Measurements from ENCODE around the gene NCAM2.
A peak's percentile ranks its signal among the peaks of the same experiment; 100 is the strongest.

Gene NCAM2

GRCh38 chr21:21231913-21232312, 233.7 kb downstream of the NCAM2 start:
- DNase-seq: no peak

- peak in 2 of 3 experiments; percentile 11 to 73 for DNase-seq
Observed at GRCh38 chr21:21232320-21232719, 234.1 kb downstream of the NCAM2 start.

DNA sequence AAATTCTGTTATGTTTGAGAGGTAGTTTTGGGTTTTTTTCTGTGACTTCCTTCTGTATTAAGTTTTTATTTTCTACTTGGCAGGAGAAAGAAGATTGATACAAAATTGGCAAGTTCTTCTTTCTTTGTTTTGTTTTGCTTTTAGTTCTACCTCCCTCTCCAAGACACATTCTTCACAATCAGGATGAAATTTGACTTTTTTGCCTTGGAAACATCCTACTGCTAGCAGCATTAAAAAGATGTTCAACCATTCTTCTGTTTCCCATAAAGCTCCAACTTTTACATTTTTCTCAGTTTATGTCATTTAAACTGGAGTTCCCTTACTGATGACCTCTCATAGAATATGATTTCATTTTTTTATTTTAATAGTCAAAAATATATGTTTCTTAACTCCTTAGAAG, 234.8 kb downstream of the NCAM2 start:
- no peak for DNase-seq

- DNase-seq: no peak
Observed at GRCh38 chr21:21236996-21237395, 238.8 kb downstream of the NCAM2 start.

GRCh38 chr21:21238629-21239400, 240.6 kb downstream of the NCAM2 start:
- no peak for DNase-seq

DNA sequence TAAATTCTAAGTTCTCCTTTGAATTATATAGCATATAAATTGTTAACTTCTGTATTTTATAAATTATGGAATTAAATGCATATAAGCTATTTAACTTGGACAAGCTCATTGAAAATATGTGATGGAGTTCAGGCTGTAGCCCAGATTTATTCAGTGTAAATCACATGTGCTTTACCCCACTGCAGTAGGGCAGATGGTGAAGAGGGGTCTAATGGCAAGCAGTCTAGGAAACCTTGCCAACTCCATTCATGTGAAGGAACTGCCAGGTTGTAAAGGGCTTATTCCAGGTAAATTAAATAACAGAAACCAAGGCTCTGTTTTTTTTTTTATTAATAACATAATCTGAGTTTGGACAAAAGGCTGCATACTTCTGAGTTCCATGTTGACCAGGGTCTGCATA, 243.2 kb downstream of the NCAM2 start:
- DNase-seq: no peak

- no peak for DNase-seq
Observed at GRCh38 chr21:21246007-21246406, 247.8 kb downstream of the NCAM2 start.

DNA sequence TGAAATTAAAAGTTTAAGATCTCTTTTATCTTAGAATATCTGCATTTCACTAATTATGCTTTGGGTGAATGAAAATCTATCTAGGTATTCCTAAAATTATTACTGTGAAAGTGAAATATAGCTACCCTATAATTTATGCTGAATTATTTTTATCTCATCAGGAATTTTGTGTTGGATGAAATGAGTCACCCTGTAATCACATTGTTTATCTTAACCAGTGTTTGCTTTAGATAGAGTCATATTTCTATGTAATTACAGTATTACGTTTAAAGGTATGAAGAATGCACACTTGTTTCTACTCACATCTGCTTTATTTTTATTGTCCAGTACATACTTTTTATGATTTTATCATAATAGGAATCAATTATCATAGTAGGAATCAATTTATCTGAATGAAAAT, 249.2 kb downstream of the NCAM2 start:
- DNase-seq: peak in 1 of 3 experiments; percentile 66

DNA sequence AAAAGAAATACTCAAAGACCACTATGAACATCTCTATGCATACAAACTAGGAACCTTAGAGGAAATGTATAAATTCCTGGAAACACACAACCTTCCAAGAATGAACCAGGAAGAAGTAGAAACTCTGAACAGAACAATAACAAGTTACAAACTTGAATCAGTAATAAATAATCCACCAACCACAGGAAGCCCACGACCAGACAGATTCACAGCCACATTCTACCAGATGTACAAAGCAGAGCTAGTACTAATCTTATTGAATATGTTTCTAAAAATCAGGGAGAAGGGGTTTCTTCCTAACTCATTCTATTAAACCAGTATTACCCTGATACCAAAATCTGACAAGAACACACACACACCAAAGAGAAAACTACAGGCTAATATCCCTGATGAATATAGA, 263.8 kb downstream of the NCAM2 start:
- DNase-seq: no peak

- DNase-seq: no peak
Observed at GRCh38 chr21:21268061-21268471, 269.9 kb downstream of the NCAM2 start.

DNA sequence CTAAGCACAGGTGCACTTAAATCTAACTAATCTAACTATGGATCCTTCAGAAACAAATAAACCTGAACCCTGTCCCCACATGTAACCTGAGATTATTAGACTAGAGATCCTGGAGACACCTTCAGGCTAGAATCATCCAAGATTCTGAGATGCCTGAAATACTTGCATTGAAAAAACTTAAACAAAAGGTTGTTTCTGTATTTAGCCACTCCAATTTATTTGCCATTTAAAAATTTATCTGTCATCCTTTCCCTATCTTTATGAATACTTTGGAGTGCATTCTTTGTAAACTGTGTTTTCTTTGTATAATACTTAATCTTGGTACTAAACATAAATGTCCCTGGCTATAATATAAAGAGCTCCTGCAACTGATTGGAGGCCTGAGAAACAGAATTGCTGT, 270.7 kb downstream of the NCAM2 start:
- no peak for DNase-seq

DNA sequence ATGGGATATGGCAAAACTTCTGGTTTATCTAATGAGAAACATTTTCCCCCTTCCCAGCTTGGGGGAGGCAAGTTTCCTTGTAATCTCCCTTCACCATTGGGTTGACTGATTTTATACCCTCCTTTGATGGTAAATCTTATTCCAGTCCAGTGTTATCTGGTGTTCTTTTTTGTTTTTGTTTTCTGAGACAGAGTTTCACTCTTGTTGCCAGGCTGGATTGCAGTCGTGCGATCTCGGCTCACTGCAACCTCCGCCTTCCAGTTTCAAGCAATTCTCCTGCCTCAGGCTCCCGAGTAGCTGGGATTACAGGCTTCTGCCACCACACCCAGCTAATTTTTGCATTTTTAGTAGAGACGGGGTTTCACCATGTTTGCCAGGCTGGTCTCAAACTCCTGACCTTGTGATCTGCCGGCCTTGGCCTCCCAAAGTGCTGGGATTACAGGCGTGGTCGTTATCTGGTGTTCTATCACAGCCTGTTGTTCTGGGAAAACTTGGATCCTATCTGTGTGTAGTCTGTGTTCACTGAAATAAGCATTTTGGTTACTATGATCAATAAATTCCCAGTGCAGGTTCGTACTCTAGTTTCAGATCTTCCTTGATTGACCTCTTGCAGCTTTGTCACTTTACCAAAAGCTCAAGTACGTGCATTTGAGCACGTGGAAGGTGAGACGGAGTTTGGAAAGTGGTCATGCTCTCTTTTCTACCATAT, 281.1 kb downstream of the NCAM2 start:
- DNase-seq: no peak

- no peak for DNase-seq
Observed at GRCh38 chr21:21283810-21284209, 285.6 kb downstream of the NCAM2 start.

GRCh38 chr21:21286170-21286798, 288.1 kb downstream of the NCAM2 start:
- no peak for DNase-seq

- no peak for DNase-seq
Observed at GRCh38 chr21:21290751-21291150, 292.5 kb downstream of the NCAM2 start.

DNA sequence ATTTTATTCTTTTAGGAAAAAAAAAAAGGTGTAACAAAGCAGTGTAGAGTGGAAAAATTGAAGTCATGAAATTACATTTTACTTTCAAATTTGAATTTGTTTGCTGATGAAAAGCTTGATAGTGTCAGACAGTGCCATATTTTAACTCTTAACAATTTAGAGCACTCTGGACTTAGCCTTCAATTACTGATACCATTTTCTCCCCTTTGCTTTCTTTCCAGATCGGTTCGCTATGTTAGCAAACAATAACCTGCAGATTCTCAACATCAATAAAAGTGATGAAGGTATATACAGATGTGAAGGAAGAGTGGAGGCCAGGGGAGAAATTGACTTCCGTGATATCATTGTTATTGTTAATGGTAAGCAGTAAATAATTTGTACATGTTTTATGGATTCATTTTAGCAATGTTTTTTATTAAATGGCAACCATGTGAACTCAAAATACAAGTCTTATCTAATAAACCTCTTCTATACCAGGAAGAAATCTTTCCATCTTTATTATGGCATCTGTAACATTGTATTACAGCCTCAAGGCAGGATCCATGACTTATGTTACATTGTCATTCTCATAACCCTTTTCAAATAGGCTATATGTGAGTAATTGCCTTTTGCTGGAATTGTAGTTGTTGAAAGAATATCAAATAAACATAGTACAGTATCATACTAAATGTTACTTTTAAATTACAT, 293.8 kb downstream of the NCAM2 start:
- no peak for DNase-seq

GRCh38 chr21:21295303-21295702, 297.1 kb downstream of the NCAM2 start:
- no peak for DNase-seq

DNA sequence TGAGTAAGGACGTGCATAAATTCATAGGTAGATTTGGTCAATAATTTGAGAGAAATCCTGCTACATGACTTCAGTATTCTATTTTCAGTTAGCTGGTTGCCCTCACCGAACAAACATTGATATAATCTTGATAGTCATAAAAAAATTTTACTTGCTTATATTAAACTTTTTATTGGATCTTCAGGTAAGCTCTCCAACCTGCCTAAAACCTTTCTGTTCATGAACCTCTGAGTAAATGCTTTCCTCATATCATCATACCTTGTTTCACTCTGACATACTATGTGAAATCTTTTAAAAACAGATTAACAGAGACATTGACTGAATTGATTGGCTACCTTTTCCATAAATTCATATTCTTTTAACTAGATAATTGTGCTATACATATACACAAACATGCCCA, 299.0 kb downstream of the NCAM2 start:
- no peak for DNase-seq

GRCh38 chr21:21301013-21301412, 302.8 kb downstream of the NCAM2 start:
- no peak for DNase-seq

- no peak for DNase-seq
Observed at GRCh38 chr21:21309510-21309909, 311.3 kb downstream of the NCAM2 start.

GRCh38 chr21:21324297-21324696, 326.1 kb downstream of the NCAM2 start:
- DNase-seq: no peak

- DNase-seq: no peak
Observed at GRCh38 chr21:21332492-21332891, 334.3 kb downstream of the NCAM2 start.

DNA sequence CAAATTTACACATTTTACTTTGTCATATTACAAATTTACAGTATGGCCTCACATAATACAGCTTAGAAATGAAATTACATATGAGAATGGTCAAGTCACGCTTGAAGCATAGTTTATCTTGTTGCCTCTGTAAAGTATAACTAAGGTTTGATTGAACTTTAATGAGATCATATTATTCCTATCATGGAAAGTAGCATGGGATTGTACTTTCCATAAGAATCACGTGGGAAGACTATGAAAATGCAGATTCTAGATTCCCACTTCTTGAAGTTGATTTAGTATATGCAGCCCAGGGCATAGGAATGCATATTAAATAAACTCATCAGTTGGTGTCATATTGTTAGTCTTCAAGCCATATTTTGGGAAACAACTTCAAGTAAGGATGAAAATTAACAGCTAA, 342.8 kb downstream of the NCAM2 start:
- DNase-seq: no peak

All from NCI-H1417 (cell line).